DMS53 (cell line): ENCODE data around the gene TTPAL.

Source experiments
- DNase-seq: peaks from one replicate; lab custom pipeline; 2025; lab: John Stamatoyannopoulos, UW

Gene TTPAL

DNA sequence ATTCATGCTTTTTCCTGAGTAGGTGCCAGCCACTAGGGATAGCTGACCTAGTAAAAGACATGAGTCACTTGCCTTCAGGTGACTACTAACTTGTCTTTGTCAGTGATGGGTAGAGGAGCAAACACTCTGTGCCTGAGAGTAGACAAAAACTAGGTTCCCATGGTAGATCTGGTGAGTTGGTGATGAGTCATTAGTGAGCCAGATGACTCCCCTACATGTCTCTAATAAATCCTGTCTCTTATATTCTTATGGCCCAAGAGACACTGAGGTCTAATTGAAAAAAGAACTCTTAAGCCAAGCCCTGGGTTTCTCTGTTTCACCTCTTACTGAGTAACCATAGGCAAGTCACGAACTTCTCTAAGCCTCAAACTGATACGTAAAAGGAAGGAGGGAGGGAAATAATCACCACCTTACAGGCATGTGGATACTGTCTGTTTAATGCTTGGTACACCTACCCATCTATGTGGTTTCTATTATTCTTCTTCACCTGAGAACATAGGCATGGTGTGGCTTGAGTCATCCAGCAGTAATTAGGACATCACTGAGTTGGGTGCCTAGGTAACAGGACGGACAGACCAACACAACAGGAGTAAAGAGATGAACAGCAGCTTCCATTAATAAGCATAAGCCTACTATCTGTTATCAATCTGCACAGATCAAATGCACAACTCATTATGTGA lies 20.3 kb downstream of the TTPAL start:
- peak; percentile 89 for DNase-seq

- DNase-seq = no peak
These were observed 21.3 kb downstream of the TTPAL start for GRCh38 chr20:44496976-44497375.

- no peak for DNase-seq
These were observed 22.1 kb downstream of the TTPAL start for GRCh38 chr20:44497761-44498160.

DNA sequence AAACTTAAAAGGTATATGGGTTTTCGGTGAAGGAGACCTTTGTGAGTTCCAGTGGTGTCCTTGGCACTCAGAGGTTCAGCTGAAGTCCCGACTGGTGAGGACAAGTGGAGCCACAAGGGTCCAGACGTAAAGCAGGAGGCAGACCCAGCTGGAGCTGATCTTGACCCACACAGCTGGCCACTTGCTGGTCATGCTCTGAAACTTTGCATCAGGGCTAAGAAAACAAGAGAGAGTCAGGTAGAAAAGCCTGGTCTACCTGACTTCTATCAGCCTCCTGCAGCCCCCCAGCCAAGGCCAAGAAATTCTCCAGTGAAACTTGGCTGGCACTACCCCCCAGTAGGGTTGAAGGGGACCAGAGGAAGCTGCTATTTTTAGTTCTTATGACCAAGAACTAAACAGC lies 24.5 kb downstream of the TTPAL start:
- no peak for DNase-seq

GRCh38 chr20:44501448-44501847 lies 25.8 kb downstream of the TTPAL start:
- DNase-seq = no peak

GRCh38 chr20:44502968-44503367 lies 27.3 kb downstream of the TTPAL start:
- no peak for DNase-seq

DNA sequence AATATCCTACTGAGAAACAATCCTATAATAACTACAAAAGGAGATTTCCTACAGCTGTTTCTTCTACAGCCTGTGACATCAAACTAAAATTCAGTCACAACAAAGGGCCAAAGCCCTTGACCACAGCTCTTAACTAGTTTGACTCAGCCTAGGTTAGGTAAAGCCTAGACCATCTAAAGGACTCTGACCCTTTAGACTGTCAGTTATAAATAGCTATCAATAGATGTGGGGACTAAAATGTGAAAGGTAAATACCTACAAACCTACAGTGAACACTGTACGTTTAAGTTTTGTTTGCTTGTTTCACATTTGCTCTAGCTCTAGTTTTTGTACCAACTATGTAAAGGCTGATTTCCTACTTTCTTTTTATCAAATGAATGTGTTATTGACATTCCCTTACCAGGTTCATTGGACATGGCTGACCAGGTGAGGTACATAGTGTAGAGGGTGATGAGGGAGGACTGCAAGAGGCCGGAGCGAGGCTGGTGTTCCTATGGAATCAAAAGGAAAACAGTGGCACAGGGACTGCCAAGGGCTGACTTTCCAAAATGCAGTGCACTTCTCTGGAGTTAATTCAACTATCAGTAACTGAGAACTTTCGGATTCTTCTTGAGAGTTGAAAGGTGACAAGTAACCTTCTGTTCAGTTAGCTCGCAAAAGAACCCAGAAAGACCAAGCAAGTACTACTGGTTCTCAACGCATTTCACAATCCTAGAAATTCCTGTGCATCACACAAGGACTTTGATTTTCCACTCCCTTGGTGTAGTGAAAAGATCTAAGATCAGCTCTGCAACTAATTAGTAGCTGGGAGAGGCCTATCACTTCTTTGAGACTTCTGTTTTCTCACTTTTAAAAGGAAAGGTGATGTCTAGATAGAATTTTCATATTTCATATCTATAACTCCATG lies 29.0 kb downstream of the TTPAL start:
- DNase-seq = no peak

GRCh38 chr20:44509762-44510161 lies 34.1 kb downstream of the TTPAL start:
- DNase-seq = no peak

GRCh38 chr20:44513871-44514270 lies 38.2 kb downstream of the TTPAL start:
- no peak for DNase-seq

GRCh38 chr20:44516491-44516890 lies 40.8 kb downstream of the TTPAL start:
- no peak for DNase-seq

- no peak for DNase-seq
These were observed 41.8 kb downstream of the TTPAL start for GRCh38 chr20:44517454-44517853.

DNA sequence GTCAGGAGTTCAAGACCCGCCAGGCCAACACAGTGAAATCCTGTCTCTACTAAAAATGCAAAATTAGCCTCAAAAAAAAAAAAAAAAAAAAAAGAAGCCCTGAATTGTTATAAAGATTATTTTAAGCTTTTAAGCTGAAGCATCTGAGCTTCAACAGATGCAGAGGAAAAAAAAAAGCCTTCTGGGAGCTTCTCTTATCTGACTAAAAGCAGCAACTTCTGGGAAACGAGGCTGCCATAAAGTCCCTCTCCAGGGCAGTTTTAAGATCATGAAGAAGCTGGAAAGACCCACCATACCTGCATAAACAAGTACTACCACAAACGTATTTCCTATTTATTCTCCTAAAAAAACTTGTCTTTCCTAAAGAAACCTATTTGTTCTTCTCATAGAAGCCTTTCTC lies 42.6 kb downstream of the TTPAL start:
- no peak for DNase-seq

GRCh38 chr20:44520881-44521280 lies 45.2 kb downstream of the TTPAL start:
- no peak for DNase-seq

GRCh38 chr20:44521484-44522481 lies 46.1 kb downstream of the TTPAL start, which contains the start of gene SERINC3:
Gene SERINC3 (minus strand): TSS chr20:44522070. CDS start chr20:44521951, 119 bp downstream.
- DNase-seq = peak; percentile 99

GRCh38 chr20:44522841-44523240 lies 47.2 kb downstream of the TTPAL start:
- no peak for DNase-seq

GRCh38 chr20:44523746-44524145 lies 48.1 kb downstream of the TTPAL start:
- no peak for DNase-seq

- no peak for DNase-seq
These were observed 50.5 kb downstream of the TTPAL start for GRCh38 chr20:44526129-44526528.

DNA sequence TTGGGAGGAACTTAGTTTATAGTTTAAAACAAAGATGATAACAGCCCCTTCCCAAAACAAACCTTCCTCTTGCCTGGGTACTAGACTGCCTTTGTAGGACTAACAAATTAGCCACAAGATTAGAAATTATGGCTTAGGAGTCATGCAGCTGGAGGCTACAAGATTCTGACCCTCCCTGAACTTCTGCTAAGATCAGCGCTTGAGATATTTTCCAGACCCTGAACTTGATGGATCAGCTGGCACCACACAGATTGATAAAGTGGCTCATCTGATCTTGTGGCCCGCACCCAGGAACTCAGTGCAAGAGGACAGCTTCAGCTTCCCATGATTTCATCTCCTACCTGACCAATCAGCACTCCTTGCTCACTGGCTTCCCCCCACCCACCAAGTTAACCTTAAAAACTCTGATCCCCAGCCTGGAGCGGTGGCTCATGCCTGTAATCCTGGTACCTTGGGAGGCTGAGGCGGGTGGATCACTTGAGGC lies 52.1 kb downstream of the TTPAL start:
- DNase-seq = no peak

GRCh38 chr20:44528309-44528708 lies 52.6 kb downstream of the TTPAL start:
- no peak for DNase-seq

DNA sequence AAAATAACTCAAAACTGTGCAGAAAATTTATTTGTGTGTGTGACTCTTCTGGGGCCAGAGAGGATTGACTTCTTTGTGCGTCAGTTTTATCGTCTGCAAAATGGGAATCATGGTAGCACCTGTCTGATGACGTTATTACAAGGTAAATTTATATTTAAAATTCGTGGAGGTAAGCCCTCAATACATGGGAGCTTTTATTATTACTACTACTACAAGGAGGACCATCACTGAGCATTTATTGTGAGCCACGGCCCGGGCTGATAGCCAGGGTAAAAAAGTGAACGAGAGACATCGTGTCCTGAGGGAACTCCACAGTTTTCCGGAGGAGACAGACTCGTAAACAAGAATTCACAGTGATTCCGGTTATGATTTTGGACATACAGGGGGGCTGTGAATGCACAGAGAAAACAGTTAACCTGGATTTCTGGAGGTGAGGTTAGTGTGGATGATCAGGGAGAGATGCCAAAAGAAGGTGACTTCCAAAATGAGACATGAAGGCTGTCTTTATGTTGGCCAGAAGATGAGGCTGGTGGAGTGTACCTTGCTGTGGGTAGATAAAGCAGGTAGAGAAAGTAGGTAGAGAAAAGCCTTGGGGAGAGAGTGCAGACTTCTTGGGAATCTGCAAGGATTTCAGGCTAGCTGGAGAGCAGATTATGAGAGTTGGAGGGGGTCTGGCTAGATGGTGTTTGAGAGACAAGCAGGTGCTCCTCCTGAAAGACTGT lies 56.7 kb downstream of the TTPAL start:
- DNase-seq = peak; percentile 67

- peak; percentile 25 for DNase-seq
These were observed 57.3 kb downstream of the TTPAL start for GRCh38 chr20:44532981-44533331.
